ENCODE results near the gene CALHM1.
"Not testable (repeated sequence)": the region's sequence is repeated elsewhere in the genome, so short reads cannot be mapped to it uniquely, and the experiment has no call there.

Gene CALHM1

GRCh38 chr10:103427866-103428265 lies 30.8 kb downstream of the CALHM1 start:
- no peak for DNase-seq

GRCh38 chr10:103423748-103424147 lies 35.0 kb downstream of the CALHM1 start:
- no peak for DNase-seq

- DNase-seq: no peak
Measured at GRCh38 chr10:103419101-103419500, 39.6 kb downstream of the CALHM1 start.

- DNase-seq: no peak
Measured at GRCh38 chr10:103417601-103418000, 41.1 kb downstream of the CALHM1 start.

- DNase-seq: not testable (repeated sequence)
Measured at GRCh38 chr10:103417148-103417469, 41.6 kb downstream of the CALHM1 start.

GRCh38 chr10:103416436-103417147 lies 42.1 kb downstream of the CALHM1 start:
- DNase-seq: peak; percentile 86

- DNase-seq: no peak
Measured at GRCh38 chr10:103415581-103415980, 43.1 kb downstream of the CALHM1 start.

GRCh38 chr10:103413564-103413963 lies 45.1 kb downstream of the CALHM1 start:
- no peak for DNase-seq

All from DMS53 (cell line).